22Rv1 (cell line): Measurements from ENCODE around the gene LRRC23.
"Not testable (repeated sequence)": the region's sequence is repeated elsewhere in the genome, so short reads cannot be mapped to it uniquely, and the experiment has no call there.

Experiments
- H3K27ac ChIP-seq: fragments of 450-650 bp; 2 replicates; pipeline ENCODE4 v1.5.1; 2017
- CTCF ChIP-seq: fragments of 450-650 bp; IDR thresholded peaks from 2 replicates; pipeline ENCODE4 v1.5.1; 2017; ENCODE audit warnings: mild to moderate bottlenecking
- ZFX ChIP-seq: fragments of 450-650 bp; IDR thresholded peaks from 2 replicates; pipeline ENCODE4 v1.6.1; 2017; ENCODE audit warnings: antibody characterized with exemption, borderline replicate concordance

LRRC23 gene

GRCh38 chr12:6894321-6894720, 10.3 kb upstream of the LRRC23 start:
- H3K27ac ChIP-seq: no peak overlapping the region
- TF ChIP-seq CTCF: no peak
- no peak for TF ChIP-seq ZFX

GRCh38 chr12:6896846-6897435, 7.7 kb upstream of the LRRC23 start:
- no peak for TF ChIP-seq CTCF
- TF ChIP-seq ZFX: no peak
- no peak overlapping the region for H3K27ac ChIP-seq

- TF ChIP-seq CTCF (no peak), ZFX (no peak)
- peak overlapping the region; percentile 77 for H3K27ac ChIP-seq
Measured at GRCh38 chr12:6899427-6899826, 5.2 kb upstream of the LRRC23 start.

- no peak for TF ChIP-seq CTCF
- no peak for TF ChIP-seq ZFX
- peak overlapping the region; percentile 77 for H3K27ac ChIP-seq
Measured at GRCh38 chr12:6899837-6900519, 4.6 kb upstream of the LRRC23 start.

- H3K27ac ChIP-seq: no peak overlapping the region
- TF ChIP-seq CTCF (no peak), ZFX (no peak)
Measured at GRCh38 chr12:6902448-6902847, 2.2 kb upstream of the LRRC23 start.

GRCh38 chr12:6903722-6904121, 900 bp upstream of the LRRC23 start:
- H3K27ac ChIP-seq: peak overlapping the region; percentile 77
- TF ChIP-seq ZFX (no peak), CTCF (no peak)

GRCh38 chr12:6905414-6906040, 905 bp downstream of the LRRC23 start:
- peak overlapping the region; percentile 77 for H3K27ac ChIP-seq
- TF ChIP-seq CTCF: no peak
- no peak for TF ChIP-seq ZFX

GRCh38 chr12:6908141-6908540, 3.5 kb downstream of the LRRC23 start:
- not testable (repeated sequence) for H3K27ac ChIP-seq
